ENCODE results near the gene RTTN. TPM values are rescaled to one million over a fixed set of nuclear protein-coding genes. Genes with fewer than 3 reads are reported as not detected.

RTTN gene
- total and polyA plus RNA-seq, 4 donors = 2.1 to 17.5 (median 11.8) TPM

DNA sequence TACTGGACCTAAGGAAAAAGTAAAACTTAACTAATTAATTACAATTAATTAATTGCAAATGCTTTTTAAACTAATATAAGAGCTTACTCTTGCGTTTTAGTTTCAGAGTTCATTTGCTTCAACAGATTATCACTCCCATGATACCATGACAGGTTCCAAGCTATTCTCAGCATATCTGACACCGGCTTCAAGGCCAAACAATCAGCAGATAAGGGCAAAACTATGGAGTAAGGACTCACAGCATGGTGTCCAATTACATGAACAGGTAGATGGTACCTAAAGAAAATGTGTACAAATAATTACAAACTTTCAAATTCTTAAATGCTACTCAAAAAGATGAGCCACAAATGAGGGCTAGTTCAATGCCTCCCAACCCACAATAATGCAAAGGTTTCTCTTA is 77.2 kb downstream of the RTTN start:
- DNase-seq = no peak
- H3K27ac ChIP-seq (ENCODE audit: low read depth in 1 of 2, low read length in 2 of 2) = no peak overlapping the region
- H3K4me1 ChIP-seq (ENCODE audit: control insufficient read depth in 1 of 2, insufficient read depth in 2 of 2, low read length in 2 of 2) = no peaks in the 10 kb centered on the region
- no peak overlapping the region for H3K4me3 ChIP-seq (ENCODE audit: low read length in 2 of 2)
- H3K36me3 ChIP-seq (ENCODE audit: control insufficient read depth in 1 of 2, insufficient read depth in 2 of 2, low read length in 1 of 2) = peaks cover 0 to 2% of the 10 kb centered on the region in 2 donors
- no peak for ATAC-seq (ENCODE audit: low FRiP score)
- no peaks in the 10 kb centered on the region for H3K27me3 ChIP-seq (ENCODE audit: control insufficient read depth in 1 of 2, insufficient read depth in 2 of 2, low read length in 1 of 2)
- WGBS, 2 donors = 94% methylated on average over 2 of the region's 2 CpGs
- H3K9me3 ChIP-seq (ENCODE audit: control insufficient read depth, low read length) = no peaks in the 10 kb centered on the region
- intact Hi-C loops (cut with DNase I) = no loop called here

DNA sequence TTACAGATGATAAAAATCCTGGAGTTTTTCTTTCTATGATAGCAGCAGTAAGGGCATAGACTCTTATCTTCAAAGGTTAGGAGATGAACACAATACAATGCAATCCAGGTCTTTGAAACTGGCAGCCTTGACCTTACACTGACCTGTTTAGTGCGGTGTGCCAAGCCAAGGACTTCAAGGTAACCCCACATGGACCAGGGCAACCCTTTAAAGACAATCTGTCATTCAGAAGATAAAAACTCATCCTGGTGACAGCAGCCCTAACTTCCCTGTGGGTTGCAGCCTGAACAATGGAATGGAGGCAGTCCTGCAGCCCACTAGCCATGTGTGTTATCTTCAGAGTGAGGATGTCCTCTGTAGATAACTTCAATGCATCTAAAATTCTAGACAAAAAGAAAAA is 78.1 kb downstream of the RTTN start:
- no peak for ATAC-seq (ENCODE audit: low FRiP score)
- Histone ChIP-seq H3K27ac (ENCODE audit: low read depth in 1 of 2, low read length in 2 of 2) (no peak overlapping the region), H3K9me3 (ENCODE audit: control insufficient read depth, low read length) (no peaks in the 10 kb centered on the region), H3K4me3 (ENCODE audit: low read length in 2 of 2) (no peak overlapping the region), H3K36me3 (ENCODE audit: control insufficient read depth in 1 of 2, insufficient read depth in 2 of 2, low read length in 1 of 2) (peaks cover 0 to 2% of the 10 kb centered on the region in 2 donors), H3K27me3 (ENCODE audit: control insufficient read depth in 1 of 2, insufficient read depth in 2 of 2, low read length in 1 of 2) (no peaks in the 10 kb centered on the region), H3K4me1 (ENCODE audit: control insufficient read depth in 1 of 2, insufficient read depth in 2 of 2, low read length in 2 of 2) (no peaks in the 10 kb centered on the region)
- intact Hi-C loops (cut with DNase I) = no loop called here
- WGBS, 2 donors = 95 to 96% methylated on average over 1 of the region's 1 CpG
- DNase-seq = no peak

DNA sequence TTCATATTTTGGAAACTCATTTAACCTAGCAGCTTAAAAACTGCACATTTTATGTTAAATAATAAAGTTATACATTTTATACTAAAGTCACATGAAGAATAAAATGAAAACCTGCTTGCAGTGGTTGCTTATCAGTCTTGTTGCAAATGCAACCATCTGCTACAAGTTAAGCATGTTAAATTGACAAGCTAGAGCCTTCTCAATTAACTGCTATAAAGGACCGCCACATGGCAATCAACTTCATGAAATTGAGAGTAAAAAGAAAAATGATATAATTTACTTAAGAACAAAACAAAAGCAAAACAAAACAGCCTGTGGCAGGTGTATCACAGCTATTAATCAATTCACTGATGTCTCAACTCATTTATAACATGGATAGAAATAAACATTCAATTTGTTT is 78.7 kb downstream of the RTTN start:
- DNase-seq (no peak), ATAC-seq (ENCODE audit: low FRiP score) (no peak)
- intact Hi-C loops (cut with DNase I) = no loop called here
- H3K36me3 ChIP-seq (ENCODE audit: control insufficient read depth in 1 of 2, insufficient read depth in 2 of 2, low read length in 1 of 2) = peaks cover 0 to 2% of the 10 kb centered on the region in 2 donors
- H3K4me1 ChIP-seq (ENCODE audit: control insufficient read depth in 1 of 2, insufficient read depth in 2 of 2, low read length in 2 of 2) = no peaks in the 10 kb centered on the region
- H3K4me3 ChIP-seq (ENCODE audit: low read length in 2 of 2) = no peak overlapping the region
- 95 to 100% methylated on average over 1 of the region's 1 CpG for WGBS, 2 donors
- H3K27me3 ChIP-seq (ENCODE audit: control insufficient read depth in 1 of 2, insufficient read depth in 2 of 2, low read length in 1 of 2) = no peaks in the 10 kb centered on the region
- H3K9me3 ChIP-seq (ENCODE audit: control insufficient read depth, low read length) = no peaks in the 10 kb centered on the region
- H3K27ac ChIP-seq (ENCODE audit: low read depth in 1 of 2, low read length in 2 of 2) = no peak overlapping the region

DNA sequence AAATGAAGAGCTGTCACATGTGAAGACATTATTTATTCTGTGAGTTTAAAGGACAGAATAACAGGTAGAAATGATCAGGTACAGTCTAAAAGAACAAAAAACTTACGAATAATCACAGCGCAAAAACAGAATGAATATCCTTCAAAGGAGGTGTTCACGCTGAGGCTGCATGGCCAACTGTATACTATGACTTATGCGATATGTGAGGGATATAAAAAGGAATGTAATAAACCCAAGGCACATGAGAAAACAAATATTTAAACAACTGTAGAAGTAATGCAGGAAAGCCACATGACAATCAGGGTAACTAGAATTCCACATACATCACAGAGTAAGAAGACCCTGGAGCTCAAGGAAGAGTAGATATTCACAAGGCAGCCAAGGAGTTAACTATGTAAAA is 81.3 kb downstream of the RTTN start:
- Histone ChIP-seq H3K27ac (ENCODE audit: low read depth in 1 of 2, low read length in 2 of 2) (no peak overlapping the region), H3K27me3 (ENCODE audit: control insufficient read depth in 1 of 2, insufficient read depth in 2 of 2, low read length in 1 of 2) (no peaks in the 10 kb centered on the region), H3K9me3 (ENCODE audit: control insufficient read depth, low read length) (no peaks in the 10 kb centered on the region), H3K36me3 (ENCODE audit: control insufficient read depth in 1 of 2, insufficient read depth in 2 of 2, low read length in 1 of 2) (peaks cover 0 to 2% of the 10 kb centered on the region in 2 donors), H3K4me3 (ENCODE audit: low read length in 2 of 2) (no peak overlapping the region), H3K4me1 (ENCODE audit: control insufficient read depth in 1 of 2, insufficient read depth in 2 of 2, low read length in 2 of 2) (no peaks in the 10 kb centered on the region)
- ATAC-seq (ENCODE audit: low FRiP score) = no peak
- WGBS, 2 donors = 96 to 97% methylated on average over 4 of the region's 4 CpGs
- no peak for DNase-seq
- intact Hi-C loops (cut with DNase I) = no loop called here

DNA sequence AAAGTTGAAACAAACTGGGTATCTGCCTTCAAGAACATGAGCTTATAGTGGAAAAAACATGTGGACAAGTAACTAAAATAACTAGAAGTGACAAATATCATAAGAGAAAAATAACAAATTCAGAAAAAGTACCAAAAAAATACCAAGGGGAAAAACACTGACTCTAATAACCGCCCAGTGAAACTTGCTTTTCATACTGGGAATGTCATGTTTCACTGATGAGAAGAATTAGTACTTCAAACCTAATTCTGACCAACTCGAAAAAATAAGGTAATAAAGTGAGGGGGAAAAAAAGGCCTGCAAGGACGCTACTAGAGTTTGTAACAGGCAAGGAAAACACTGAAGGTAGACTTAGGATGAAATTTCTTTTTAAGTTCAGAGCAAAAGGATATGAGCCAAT is 83.6 kb downstream of the RTTN start:
- H3K9me3 ChIP-seq (ENCODE audit: control insufficient read depth, low read length) = no peaks in the 10 kb centered on the region
- H3K36me3 ChIP-seq (ENCODE audit: control insufficient read depth in 1 of 2, insufficient read depth in 2 of 2, low read length in 1 of 2) = no peaks in the 10 kb centered on the region
- 87 to 91% methylated on average over 3 of the region's 3 CpGs for WGBS, 2 donors

DNA sequence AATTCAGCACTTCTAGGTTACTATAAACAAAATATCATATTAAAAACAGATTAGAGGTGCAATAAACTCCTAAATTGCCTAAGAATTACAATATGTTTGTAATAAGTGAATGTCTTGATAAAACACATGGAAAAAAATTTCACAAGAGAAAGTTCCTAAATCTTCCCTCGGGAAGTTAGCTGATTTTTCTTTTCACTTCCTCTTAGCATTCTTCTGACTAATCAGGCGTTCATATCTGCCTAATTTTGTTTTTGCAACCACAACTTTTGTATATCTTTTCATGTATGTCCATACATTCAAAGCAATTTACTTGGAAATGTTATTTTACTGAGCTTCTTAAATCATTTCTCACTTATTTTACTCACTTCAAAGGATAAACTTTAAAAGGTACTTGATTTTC is 88.5 kb downstream of the RTTN start:
- H3K36me3 ChIP-seq (ENCODE audit: control insufficient read depth in 1 of 2, insufficient read depth in 2 of 2, low read length in 1 of 2) = no peaks in the 10 kb centered on the region
- ATAC-seq (ENCODE audit: low FRiP score) = no peak
- intact Hi-C loops (cut with DNase I) = no loop called here
- WGBS, 2 donors = 45 to 62% methylated on average over 2 of the region's 2 CpGs
- no peaks in the 10 kb centered on the region for H3K27me3 ChIP-seq (ENCODE audit: control insufficient read depth in 1 of 2, insufficient read depth in 2 of 2, low read length in 1 of 2)
- no peak overlapping the region for H3K4me3 ChIP-seq (ENCODE audit: low read length in 2 of 2)
- H3K4me1 ChIP-seq (ENCODE audit: control insufficient read depth in 1 of 2, insufficient read depth in 2 of 2, low read length in 2 of 2) = no peaks in the 10 kb centered on the region
- H3K9me3 ChIP-seq (ENCODE audit: control insufficient read depth, low read length) = no peaks in the 10 kb centered on the region
- H3K27ac ChIP-seq (ENCODE audit: low read depth in 1 of 2, low read length in 2 of 2) = no peak overlapping the region
- DNase-seq = no peak

More for the DNA sequence above, 83.6 kb downstream of the RTTN start:
- intact Hi-C loops (cut with DNase I) = no loop called here
- no peaks in the 10 kb centered on the region for H3K27me3 ChIP-seq (ENCODE audit: control insufficient read depth in 1 of 2, insufficient read depth in 2 of 2, low read length in 1 of 2)
- DNase-seq = no peak
- no peak overlapping the region for H3K4me3 ChIP-seq (ENCODE audit: low read length in 2 of 2)
- no peak for ATAC-seq (ENCODE audit: low FRiP score)
- H3K4me1 ChIP-seq (ENCODE audit: control insufficient read depth in 1 of 2, insufficient read depth in 2 of 2, low read length in 2 of 2) = no peaks in the 10 kb centered on the region
- no peak overlapping the region for H3K27ac ChIP-seq (ENCODE audit: low read depth in 1 of 2, low read length in 2 of 2)

DNA sequence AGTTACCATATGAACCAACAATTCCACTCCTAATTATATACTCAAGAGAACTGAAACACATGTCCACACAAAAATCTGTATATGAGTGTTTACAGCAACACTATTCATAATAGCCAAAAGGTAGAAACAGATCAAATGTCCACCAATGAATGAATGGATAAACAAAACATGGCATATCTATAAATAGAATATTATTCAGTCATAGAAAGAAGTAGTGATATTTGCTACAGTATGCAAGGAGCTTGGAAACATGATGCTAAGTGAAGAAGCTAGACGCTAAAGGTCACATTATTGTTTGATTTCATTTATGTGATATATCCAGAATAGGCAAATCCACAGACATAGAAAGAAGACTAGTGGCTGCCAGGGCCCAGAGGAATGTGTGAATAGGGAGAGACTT is 92.0 kb downstream of the RTTN start:
- Histone ChIP-seq H3K4me1 (ENCODE audit: control insufficient read depth in 1 of 2, insufficient read depth in 2 of 2, low read length in 2 of 2) (no peaks in the 10 kb centered on the region), H3K27me3 (ENCODE audit: control insufficient read depth in 1 of 2, insufficient read depth in 2 of 2, low read length in 1 of 2) (no peaks in the 10 kb centered on the region), H3K27ac (ENCODE audit: low read depth in 1 of 2, low read length in 2 of 2) (no peak overlapping the region), H3K9me3 (ENCODE audit: control insufficient read depth, low read length) (no peaks in the 10 kb centered on the region), H3K4me3 (ENCODE audit: low read length in 2 of 2) (no peak overlapping the region), H3K36me3 (ENCODE audit: control insufficient read depth in 1 of 2, insufficient read depth in 2 of 2, low read length in 1 of 2) (peaks cover 0 to 3% of the 10 kb centered on the region in 2 donors)
- WGBS, 2 donors = 96 to 98% methylated on average over 1 of the region's 1 CpG
- no peak for DNase-seq
- intact Hi-C loops (cut with DNase I) = no loop called here
- ATAC-seq (ENCODE audit: low FRiP score) = no peak

DNA sequence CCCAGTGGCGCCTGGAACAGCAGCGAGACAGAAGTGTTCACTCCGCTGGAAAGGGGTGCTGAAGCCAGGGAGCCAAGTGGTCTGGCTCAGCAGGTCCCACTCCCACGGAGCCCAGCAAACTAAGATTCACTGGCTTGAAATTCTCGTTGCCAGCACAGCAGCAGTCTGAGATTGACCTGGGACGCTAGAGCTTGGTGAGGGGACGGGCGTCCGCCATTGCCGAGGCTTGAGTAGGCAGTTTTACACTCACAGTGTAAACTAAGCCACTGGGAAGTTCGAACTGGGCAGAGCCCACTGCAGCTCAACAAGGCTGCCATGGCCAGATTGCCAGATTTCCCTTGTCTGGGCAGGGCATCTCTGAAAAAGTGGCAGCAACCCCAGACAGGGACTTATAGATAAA is 94.8 kb downstream of the RTTN start:
- no peaks in the 10 kb centered on the region for H3K9me3 ChIP-seq (ENCODE audit: control insufficient read depth, low read length)
- H3K27ac ChIP-seq (ENCODE audit: low read depth in 1 of 2, low read length in 2 of 2) = no peak overlapping the region
- intact Hi-C loops (cut with DNase I) = no loop called here
- no peak overlapping the region for H3K4me3 ChIP-seq (ENCODE audit: low read length in 2 of 2)
- 96% methylated on average over 11 of the region's 11 CpGs for WGBS, 2 donors
- no peak for DNase-seq
- no peaks in the 10 kb centered on the region for H3K27me3 ChIP-seq (ENCODE audit: control insufficient read depth in 1 of 2, insufficient read depth in 2 of 2, low read length in 1 of 2)
- H3K36me3 ChIP-seq (ENCODE audit: control insufficient read depth in 1 of 2, insufficient read depth in 2 of 2, low read length in 1 of 2) = peaks cover 0 to 3% of the 10 kb centered on the region in 2 donors
- no peak for ATAC-seq (ENCODE audit: low FRiP score)
- H3K4me1 ChIP-seq (ENCODE audit: control insufficient read depth in 1 of 2, insufficient read depth in 2 of 2, low read length in 2 of 2) = no peaks in the 10 kb centered on the region

DNA sequence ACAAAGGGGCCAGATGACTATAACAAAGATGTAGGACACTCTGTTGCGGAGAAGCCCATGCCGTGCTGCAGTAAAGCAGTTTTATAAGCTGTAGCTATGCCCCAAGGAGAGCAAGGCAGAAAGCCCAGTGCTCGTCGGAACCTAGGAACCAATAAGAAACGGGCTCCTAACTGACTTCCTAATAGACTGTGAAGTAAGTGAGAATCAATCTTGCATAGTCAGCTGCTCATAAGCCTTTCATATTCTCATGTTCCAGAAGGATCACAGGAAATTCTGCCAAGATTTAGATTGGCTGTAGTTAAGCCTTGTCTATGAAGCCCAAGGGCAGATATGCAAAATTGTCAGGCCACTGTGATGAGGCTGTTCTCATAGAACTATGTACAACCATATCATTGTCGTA is 98.4 kb downstream of the RTTN start:
- no peaks in the 10 kb centered on the region for H3K4me1 ChIP-seq (ENCODE audit: control insufficient read depth in 1 of 2, insufficient read depth in 2 of 2, low read length in 2 of 2)
- no peak for DNase-seq
- no peak overlapping the region for H3K4me3 ChIP-seq (ENCODE audit: low read length in 2 of 2)
- 58 to 59% methylated on average over 6 of the region's 6 CpGs for WGBS, 2 donors
- intact Hi-C loops (cut with DNase I) = loop anchor here in 1 of 2 donors (5.0 kb wide), 1 partner anchor 490 kb away; no protein-coding TSS in a partner anchor
- no peaks in the 10 kb centered on the region for H3K9me3 ChIP-seq (ENCODE audit: control insufficient read depth, low read length)
- no peak for ATAC-seq (ENCODE audit: low FRiP score)
- no peaks in the 10 kb centered on the region for H3K27me3 ChIP-seq (ENCODE audit: control insufficient read depth in 1 of 2, insufficient read depth in 2 of 2, low read length in 1 of 2)
- H3K36me3 ChIP-seq (ENCODE audit: control insufficient read depth in 1 of 2, insufficient read depth in 2 of 2, low read length in 1 of 2) = peaks cover 0 to 3% of the 10 kb centered on the region in 2 donors
- no peak overlapping the region for H3K27ac ChIP-seq (ENCODE audit: low read depth in 1 of 2, low read length in 2 of 2)
